ENCODE data around the gene MTAP. TPM values are rescaled to one million over a fixed set of nuclear protein-coding genes. Genes with fewer than 3 reads are reported as not detected.
A peak's percentile ranks its signal among the peaks of the same experiment; 100 is the strongest.

MTAP gene
- total and polyA plus RNA-seq, 2 of the 13 experiments (the other 11 are each of a cell fraction or from before 2014, with no cell fraction given) = 16.7 to 51.2 TPM

DNA sequence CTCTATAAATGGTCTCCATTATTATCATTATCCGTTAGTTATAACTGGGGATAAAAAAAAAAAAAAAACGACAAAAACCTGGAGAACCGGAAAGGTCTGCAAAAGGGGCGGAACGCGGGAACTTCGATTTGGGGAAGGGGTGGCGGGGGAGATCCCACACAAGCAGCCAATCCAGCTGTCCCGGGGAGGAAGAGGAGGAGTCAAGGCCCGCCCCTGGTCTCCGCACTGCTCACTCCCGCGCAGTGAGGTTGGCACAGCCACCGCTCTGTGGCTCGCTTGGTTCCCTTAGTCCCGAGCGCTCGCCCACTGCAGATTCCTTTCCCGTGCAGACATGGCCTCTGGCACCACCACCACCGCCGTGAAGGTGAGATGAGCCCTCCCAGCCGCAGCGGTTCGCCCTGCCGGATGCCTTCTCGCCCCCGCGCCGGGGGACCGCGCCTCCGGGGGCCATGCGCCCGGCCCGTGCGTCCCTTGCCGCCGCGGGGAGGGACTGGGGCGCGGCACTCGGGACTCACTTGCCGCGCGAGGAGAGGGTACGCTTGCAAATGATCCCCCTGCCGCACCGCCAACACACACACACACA is at the start of gene MTAP (continued):
- TF ChIP-seq ZNF552 (CRISPR knock-in tag; IDR thresholded peaks at IDR 0.05; ENCODE audit: borderline replicate concordance) (no peak), ZNF83 (CRISPR knock-in tag; IDR thresholded peaks at IDR 0.05; ENCODE audit: borderline replicate concordance) (0 out of 2 replicates have a peak, but pooled peaks have one; percentile 60), DBP (CRISPR knock-in tag; IDR thresholded peaks at IDR 0.05; ENCODE audit: not compliant biosample characterization) (no peak), DDIT3 (CRISPR knock-in tag; IDR thresholded peaks at IDR 0.05) (no peak), ZBTB37 (CRISPR knock-in tag; IDR thresholded peaks at IDR 0.05) (no peak), REXO4 (CRISPR knock-in tag; IDR thresholded peaks at IDR 0.05; ENCODE audit: borderline replicate concordance) (0 out of 2 replicates have a peak, but pooled peaks have one; percentile 27), ZNF746 (CRISPR knock-in tag; IDR thresholded peaks at IDR 0.05) (no peak; the same call in 1 of the 2 replicates), SOX13 (IDR thresholded peaks at IDR 0.05) (peak; percentile 41; the same call in 1 of the 2 replicates), SOX13 (CRISPR knock-in tag; conservative IDR thresholded peaks at IDR 0.05 in 1 of 2, IDR thresholded peaks at IDR 0.05 in 1 of 2) (no peak), ZBTB20 (CRISPR knock-in tag; IDR thresholded peaks at IDR 0.05; ENCODE audit: borderline replicate concordance, low read depth) (peak; percentile 52; the same call in 1 of the 2 replicates), MAFF (IDR thresholded peaks at IDR 0.05; ENCODE audit: low read depth, low read length) (no peak), ZNF572 (CRISPR knock-in tag; IDR thresholded peaks at IDR 0.05) (no peak), CCAR2 (optimal IDR thresholded peaks at IDR 0.05; ENCODE audit: low read depth, low read length) (peak; percentile 57), KDM6A (CRISPR knock-in tag; IDR thresholded peaks at IDR 0.05; ENCODE audit: low read depth) (no peak), NFYC (CRISPR knock-in tag; IDR thresholded peaks at IDR 0.05) (peak; percentile 75), HNRNPK (IDR thresholded peaks at IDR 0.05; ENCODE audit: low read depth, low read length, poor library complexity, severe bottlenecking) (no peak), ZNF570 (CRISPR knock-in tag; IDR thresholded peaks at IDR 0.05; ENCODE audit: borderline replicate concordance) (no peak), NFE2L1 (CRISPR knock-in tag; IDR thresholded peaks at IDR 0.05; ENCODE audit: borderline replicate concordance) (no peak), TBX2 (CRISPR knock-in tag; IDR thresholded peaks at IDR 0.05; ENCODE audit: borderline replicate concordance) (peak; percentile 78), ATF7 (IDR thresholded peaks at IDR 0.05) (no peak), ATF7 (CRISPR knock-in tag; IDR thresholded peaks at IDR 0.05) (no peak), ZNF326 (CRISPR knock-in tag; IDR thresholded peaks at IDR 0.05; ENCODE audit: borderline replicate concordance) (no peak)
- TF ChIP-seq, protein P1, sequence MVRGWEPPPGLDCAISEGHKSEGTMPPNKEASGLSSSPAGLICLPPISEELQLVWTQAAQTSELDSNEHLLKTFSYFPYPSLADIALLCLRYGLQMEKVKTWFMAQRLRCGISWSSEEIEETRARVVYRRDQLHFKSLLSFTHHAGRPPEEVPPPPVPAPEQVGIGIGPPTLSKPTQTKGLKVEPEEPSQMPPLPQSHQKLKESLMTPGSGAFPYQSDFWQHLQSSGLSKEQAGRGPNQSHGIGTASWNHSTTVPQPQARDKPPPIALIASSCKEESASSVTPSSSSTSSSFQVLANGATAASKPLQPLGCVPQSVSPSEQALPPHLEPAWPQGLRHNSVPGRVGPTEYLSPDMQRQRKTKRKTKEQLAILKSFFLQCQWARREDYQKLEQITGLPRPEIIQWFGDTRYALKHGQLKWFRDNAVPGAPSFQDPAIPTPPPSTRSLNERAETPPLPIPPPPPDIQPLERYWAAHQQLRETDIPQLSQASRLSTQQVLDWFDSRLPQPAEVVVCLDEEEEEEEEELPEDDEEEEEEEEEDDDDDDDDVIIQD (CRISPR knock-in tag; IDR thresholded peaks at IDR 0.05; ENCODE audit: low read depth) = no peak
- TF ChIP-seq, protein P2, sequence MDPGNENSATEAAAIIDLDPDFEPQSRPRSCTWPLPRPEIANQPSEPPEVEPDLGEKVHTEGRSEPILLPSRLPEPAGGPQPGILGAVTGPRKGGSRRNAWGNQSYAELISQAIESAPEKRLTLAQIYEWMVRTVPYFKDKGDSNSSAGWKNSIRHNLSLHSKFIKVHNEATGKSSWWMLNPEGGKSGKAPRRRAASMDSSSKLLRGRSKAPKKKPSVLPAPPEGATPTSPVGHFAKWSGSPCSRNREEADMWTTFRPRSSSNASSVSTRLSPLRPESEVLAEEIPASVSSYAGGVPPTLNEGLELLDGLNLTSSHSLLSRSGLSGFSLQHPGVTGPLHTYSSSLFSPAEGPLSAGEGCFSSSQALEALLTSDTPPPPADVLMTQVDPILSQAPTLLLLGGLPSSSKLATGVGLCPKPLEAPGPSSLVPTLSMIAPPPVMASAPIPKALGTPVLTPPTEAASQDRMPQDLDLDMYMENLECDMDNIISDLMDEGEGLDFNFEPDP (CRISPR knock-in tag; conservative IDR thresholded peaks at IDR 0.05) = no peak
